SU-DHL-6 (cell line): ENCODE data around the gene KDSR.
A peak's percentile ranks its signal among the peaks of the same experiment; 100 is the strongest.

ENCODE experiments used
- H2AFZ ChIP-seq: fragments of 200-600 bp; sonication (generic); 2 replicates; pipeline ENCODE4 v1.6.1; 2014; ENCODE audit warnings: low read depth, mild to moderate bottlenecking, moderate library complexity, mixed read lengths, antibody characterized with exemption, low read length; ENCODE audit not compliant: severe bottlenecking
- H3F3A ChIP-seq: fragments of 200-600 bp; shearing (Covaris generic); 2 replicates; pipeline ENCODE4 v1.6.0; 2016; ENCODE audit warnings: antibody characterized with exemption, mild to moderate bottlenecking; ENCODE audit not compliant: insufficient read depth
- H3K27ac ChIP-seq: fragments of 200-600 bp; sonication (generic); 2 replicates; pipeline ENCODE4 v1.5.1; 2016; ENCODE audit warnings: low read depth, mild to moderate bottlenecking, low read length, moderate library complexity, mixed read lengths
- H3K27me3 ChIP-seq: fragments of 200-600 bp; sonication (generic), shearing (Covaris generic); 2 replicates; pipeline ENCODE4 v1.6.0; 2014; ENCODE audit warnings: mild to moderate bottlenecking, low read length
- H3K36me3 ChIP-seq: fragments of 200-600 bp; sonication (generic); 2 replicates; pipeline ENCODE4 v1.6.1; 2014; ENCODE audit warnings: mild to moderate bottlenecking, low read length, mixed read lengths
- H3K4me2 ChIP-seq: fragments of 300-600, 200-600 bp; shearing (Covaris generic), sonication (generic); 2 replicates; pipeline ENCODE4 v1.6.0; 2014; ENCODE audit warnings: low read length, low read depth, mild to moderate bottlenecking; ENCODE audit not compliant: poor library complexity, severe bottlenecking
- H3K4me3 ChIP-seq: fragments of 200-600 bp; sonication (generic); 2 replicates; pipeline ENCODE4 v1.5.1; 2014; ENCODE audit warnings: antibody characterized with exemption, low read length, mild to moderate bottlenecking, mixed read lengths; ENCODE audit not compliant: insufficient read depth, poor library complexity, severe bottlenecking
- H3K79me2 ChIP-seq: fragments of 200-600 bp; sonication (generic); 2 replicates; pipeline ENCODE4 v1.6.1; 2014; ENCODE audit warnings: mild to moderate bottlenecking, low read length, moderate library complexity; ENCODE audit not compliant: insufficient read depth
- H3K9ac ChIP-seq: fragments of 200-600 bp; sonication (generic); 2 replicates; pipeline ENCODE4 v1.7.0; 2014; ENCODE audit warnings: mild to moderate bottlenecking, low read length
- H3K9me2 ChIP-seq: fragments of 200-600 bp; sonication (generic); replicated peaks from 2 replicates; pipeline ENCODE4 v1.6.1; 2014; ENCODE audit warnings: low read length; ENCODE audit not compliant: insufficient read depth
- H3K9me3 ChIP-seq: fragments of 200-600 bp; sonication (generic); 2 replicates; pipeline ENCODE4 v1.6.1; 2014; ENCODE audit warnings: low read length, mixed read lengths; ENCODE audit not compliant: insufficient read depth
- H4K20me1 ChIP-seq: fragments of 200-600 bp; sonication (generic); 2 replicates; pipeline ENCODE4 v1.6.1; 2014; ENCODE audit warnings: low read depth, mild to moderate bottlenecking, antibody characterized with exemption, low read length, moderate library complexity, mixed read lengths
- CTCF ChIP-seq: fragments of 200-600 bp; sonication (generic); IDR thresholded peaks from one replicate; pipeline ENCODE4 v1.5.1; 2017; ENCODE audit warnings: antibody characterized with exemption, mild to moderate bottlenecking, low read length, moderate library complexity; ENCODE audit not compliant: insufficient read depth, poor library complexity, severe bottlenecking
- EZH2phosphoT487 ChIP-seq: fragments of 200-600 bp; sonication (generic), shearing (Covaris generic); conservative IDR thresholded peaks from 2 replicates; pipeline ENCODE4 v1.6.1; 2018; ENCODE audit warnings: mild to moderate bottlenecking, antibody characterized with exemption, low read length, moderate library complexity, mixed read lengths

The KDSR gene

DNA sequence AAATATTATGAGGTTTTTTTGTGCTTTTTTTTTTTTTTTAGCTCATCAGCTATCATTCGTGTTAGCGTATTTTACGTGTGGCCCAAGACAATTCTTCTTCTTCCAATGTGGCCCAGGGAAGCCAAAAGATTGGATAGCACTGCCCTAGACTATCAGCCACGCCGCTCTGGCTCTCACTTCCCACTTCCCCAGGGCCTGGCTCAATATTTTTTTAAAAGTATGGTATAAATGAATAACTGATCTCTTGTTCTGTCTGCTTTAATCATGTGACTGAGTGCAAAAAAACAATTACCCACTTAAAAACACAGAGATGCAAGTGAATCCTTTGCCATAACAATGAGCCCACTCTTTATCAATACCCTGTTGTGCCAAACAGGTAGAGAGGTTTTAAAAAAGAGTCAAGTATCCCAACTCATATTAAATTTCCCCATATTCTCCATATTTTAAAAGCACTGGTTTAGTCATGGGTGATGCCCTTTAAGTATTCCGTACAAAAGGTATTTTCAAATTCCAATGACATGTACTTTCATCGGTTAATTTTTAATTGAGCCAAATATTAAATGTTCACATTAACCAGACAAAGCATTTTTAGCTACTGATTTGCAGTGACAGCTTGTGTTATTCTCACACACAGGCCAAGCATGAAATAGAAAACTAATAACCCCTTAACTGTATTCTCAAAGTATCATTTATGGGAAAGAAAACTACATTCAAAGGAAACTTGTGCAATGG is 60.0 kb downstream of the KDSR start:
- Histone ChIP-seq H3K9ac (no peak overlapping the region), H3K36me3 (peaks cover 4% of the 10 kb centered on the region; the same call in 1 of the 2 replicates), H3F3A (peaks cover 38% of the 10 kb centered on the region; the same call in 1 of the 2 replicates), H3K79me2 (peaks cover 100% of the 10 kb centered on the region), H3K9me3 (no peaks in the 10 kb centered on the region), H3K9me2 (no peaks in the 10 kb centered on the region), H3K27me3 (no peaks in the 10 kb centered on the region), H4K20me1 (peaks cover 41% of the 10 kb centered on the region), H3K27ac (no peak overlapping the region), H2AFZ (no peak overlapping the region), H3K4me3 (no peak overlapping the region), H3K4me2 (peak overlapping the region; percentile 26)
- TF ChIP-seq EZH2phosphoT487 (no peak), CTCF (no peak)

GRCh38 chr18:63306249-63306648 is 60.8 kb downstream of the KDSR start:
- H3K4me3 ChIP-seq = no peak overlapping the region
- H3K36me3 ChIP-seq = peaks cover 8% of the 10 kb centered on the region; the same call in 1 of the 2 replicates
- no peaks in the 10 kb centered on the region for H3K27me3 ChIP-seq
- no peaks in the 10 kb centered on the region for H3K9me3 ChIP-seq
- H3K9me2 ChIP-seq = no peaks in the 10 kb centered on the region
- peaks cover 41% of the 10 kb centered on the region for H4K20me1 ChIP-seq
- H3F3A ChIP-seq = peaks cover 39% of the 10 kb centered on the region; the same call in 1 of the 2 replicates
- TF ChIP-seq EZH2phosphoT487 = no peak
- no peak overlapping the region for H3K9ac ChIP-seq
- no peak overlapping the region for H2AFZ ChIP-seq
- H3K4me2 ChIP-seq = peak overlapping the region; percentile 11
- peaks cover 100% of the 10 kb centered on the region for H3K79me2 ChIP-seq
- no peak overlapping the region for H3K27ac ChIP-seq

DNA sequence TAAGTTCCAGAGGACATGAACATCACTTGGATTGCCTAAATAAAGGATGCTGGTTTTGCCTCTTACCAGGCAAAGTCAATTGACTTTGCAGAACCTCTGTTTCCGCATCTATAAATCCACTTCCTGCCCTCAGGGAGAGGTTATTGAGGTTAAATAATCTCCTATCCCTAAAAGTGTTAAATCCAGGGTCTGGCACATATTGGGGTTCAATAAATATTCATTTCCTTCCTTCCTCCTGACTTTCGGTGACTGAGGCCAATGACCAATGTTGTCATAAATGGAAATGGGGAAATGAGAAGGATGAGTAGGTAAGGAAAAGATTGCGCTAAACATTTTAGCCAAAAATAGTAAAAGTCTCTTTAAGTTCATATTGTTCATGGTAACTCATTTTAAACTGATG is 63.5 kb downstream of the KDSR start:
- TF ChIP-seq CTCF = no peak
- no peak for TF ChIP-seq EZH2phosphoT487
- H3K9me2 ChIP-seq = no peaks in the 10 kb centered on the region
- peak overlapping the region; percentile 27; the same call in 1 of the 2 replicates for H3K27ac ChIP-seq
- H3K36me3 ChIP-seq = peaks cover 23% of the 10 kb centered on the region
- H4K20me1 ChIP-seq = peaks cover 35% of the 10 kb centered on the region
- H3K4me3 ChIP-seq = no peak overlapping the region
- no peaks in the 10 kb centered on the region for H3K27me3 ChIP-seq
- no peak overlapping the region for H3K9ac ChIP-seq
- no peaks in the 10 kb centered on the region for H3K9me3 ChIP-seq
- H2AFZ ChIP-seq = no peak overlapping the region
- H3K4me2 ChIP-seq = peak overlapping the region; percentile 2
- H3K79me2 ChIP-seq = peaks cover 100% of the 10 kb centered on the region
- peaks cover 26% of the 10 kb centered on the region; the same call in 1 of the 2 replicates for H3F3A ChIP-seq
